Measurements from ENCODE around the gene PLK1. TPM values are rescaled to one million over a fixed set of nuclear protein-coding genes. Genes with fewer than 3 reads are reported as not detected.
"Not testable (repeated sequence)": the region's sequence is repeated elsewhere in the genome, so short reads cannot be mapped to it uniquely, and the experiment has no call there.

Gene PLK1
- total and polyA plus RNA-seq, 3 donors from 2014 or later = 26.3 to 94.7 (median 44.5) TPM

GRCh38 chr16:23710008-23710407, 31.3 kb downstream of the PLK1 start:
- WGBS, 2 donors = 75 to 100% methylated on average over 1 to 2 of the region's 2 CpGs
- intact Hi-C loops (cut with DNase I; ENCODE audit: low total_unique reads) = no loop called here
- H3K27me3 ChIP-seq = no peaks in the 10 kb centered on the region
- no peak for TF ChIP-seq POLR2A (IDR thresholded peaks at IDR 0.05)
- no peak for TF ChIP-seq CTCF (IDR thresholded peaks at IDR 0.05)
- H3K9me3 ChIP-seq = no peaks in the 10 kb centered on the region
- DNase-seq = no peak
- no peaks in the 10 kb centered on the region for H3K4me1 ChIP-seq
- H3K4me3 ChIP-seq = no peak overlapping the region
- no peak overlapping the region for H3K27ac ChIP-seq
- H3K36me3 ChIP-seq (ENCODE audit: low read depth, missing control alignments) = no peaks in the 10 kb centered on the region

GRCh38 chr16:23710504-23710903, 31.8 kb downstream of the PLK1 start:
- Histone ChIP-seq H3K27me3 (no peaks in the 10 kb centered on the region), H3K4me1 (no peaks in the 10 kb centered on the region), H3K27ac (no peak overlapping the region), H3K36me3 (ENCODE audit: low read depth, missing control alignments) (no peaks in the 10 kb centered on the region), H3K9me3 (no peaks in the 10 kb centered on the region), H3K4me3 (no peak overlapping the region)
- 87 to 88% methylated on average over 3 of the region's 3 CpGs for WGBS, 2 donors
- no peak for DNase-seq
- intact Hi-C loops (cut with DNase I; ENCODE audit: low total_unique reads) = no loop called here
- TF ChIP-seq CTCF (IDR thresholded peaks at IDR 0.05) = no peak
- TF ChIP-seq POLR2A (IDR thresholded peaks at IDR 0.05) = no peak

GRCh38 chr16:23711785-23712184, 33.1 kb downstream of the PLK1 start:
- 65 to 76% methylated on average over 3 to 4 of the region's 4 CpGs for WGBS, 2 donors
- intact Hi-C loops (cut with DNase I; ENCODE audit: low total_unique reads) = no loop called here
- Histone ChIP-seq H3K27me3 (no peaks in the 10 kb centered on the region), H3K27ac (no peak overlapping the region), H3K4me3 (no peak overlapping the region), H3K4me1 (no peaks in the 10 kb centered on the region), H3K9me3 (no peaks in the 10 kb centered on the region), H3K36me3 (ENCODE audit: low read depth, missing control alignments) (no peaks in the 10 kb centered on the region)
- TF ChIP-seq POLR2A (IDR thresholded peaks at IDR 0.05) = no peak
- no peak for TF ChIP-seq CTCF (IDR thresholded peaks at IDR 0.05)
- DNase-seq = no peak

- Histone ChIP-seq H3K9me3 (no peaks in the 10 kb centered on the region), H3K36me3 (ENCODE audit: low read depth, missing control alignments) (no peaks in the 10 kb centered on the region), H3K4me3 (no peak within 1 kb of the TSS), H3K4me1 (no peaks in the 10 kb centered on the region), H3K27ac (no peak within 1 kb of the TSS), H3K27me3 (no peaks in the 10 kb centered on the region)
- 2% methylated on average over 27 of the region's 37 CpGs; no CpG with 5 or more reads in 1 of the 2 donors for WGBS, 2 donors
- intact Hi-C loops (cut with DNase I; ENCODE audit: low total_unique reads) = no loop called here
- no peak for DNase-seq
- TF ChIP-seq POLR2A (IDR thresholded peaks at IDR 0.05) = no peak
- no peak for TF ChIP-seq CTCF (IDR thresholded peaks at IDR 0.05)
Measured at GRCh38 chr16:23712976-23713375, 34.3 kb downstream of the PLK1 start, which contains the start of gene ERN2. Gene ERN2 (minus strand): TSS chr16:23713222. CDS start chr16:23713187, 35 bp downstream.

GRCh38 chr16:23716484-23716883, 37.8 kb downstream of the PLK1 start:
- Histone ChIP-seq H3K4me1 (no peaks in the 10 kb centered on the region), H3K27ac (no peak overlapping the region), H3K9me3 (no peaks in the 10 kb centered on the region), H3K27me3 (no peaks in the 10 kb centered on the region), H3K4me3 (no peak overlapping the region), H3K36me3 (ENCODE audit: low read depth, missing control alignments) (no peaks in the 10 kb centered on the region)
- 83 to 87% methylated on average over 5 of the region's 5 CpGs for WGBS, 2 donors
- intact Hi-C loops (cut with DNase I; ENCODE audit: low total_unique reads) = no loop called here
- TF ChIP-seq CTCF (IDR thresholded peaks at IDR 0.05) (no peak), POLR2A (IDR thresholded peaks at IDR 0.05) (no peak)
- no peak for DNase-seq

- H3K36me3 ChIP-seq (ENCODE audit: low read depth, missing control alignments); H3K27me3 ChIP-seq; H3K4me1 ChIP-seq; DNase-seq; intact Hi-C loops (cut with DNase I; ENCODE audit: low total_unique reads); H3K9me3 ChIP-seq; H3K4me3 ChIP-seq; H3K27ac ChIP-seq: not testable (repeated sequence)
- WGBS, 2 donors = 84 to 85% methylated on average over 9 of the region's 9 CpGs
Measured at GRCh38 chr16:23722613-23723240, 44.0 kb downstream of the PLK1 start.

Data from testis (tissue), 3 donors.